B cell (primary cell): ENCODE measurements around the gene HOXA10.
A peak's percentile ranks its signal among the peaks of the same experiment; 100 is the strongest.

Experiments
- CTCF ChIP-seq: fragments of 200-600 bp; IDR thresholded peaks from one replicate; pipeline ENCODE4 v1.8.0; 2022; ENCODE audit warnings: antibody characterized with exemption, mild to moderate bottlenecking
- EZH2 ChIP-seq: IDR thresholded peaks from 2 replicates; pipeline ENCODE4 v1.6.1; 2012; ENCODE audit warnings: borderline replicate concordance, low read depth, mild to moderate bottlenecking, moderate library complexity, low read length; ENCODE audit not compliant: insufficient read depth, poor library complexity, severe bottlenecking

- peak; percentile 16 for TF ChIP-seq EZH2
- TF ChIP-seq CTCF, result no peak
Measured at GRCh38 chr7:27186668-27187474, 12.8 kb upstream of the HOXA10 start.
